Activated CD4-positive, alpha-beta T cell treated with anti-CD3 and anti-CD28 coated beads, Interleukin-2, Interleukin-6, amounts not matched to agents 100 ng/mL and 50 ng/mL, durations not matched to agents 16 hours and 8 hours (primary cell): ENCODE results near the gene PTGR1.
"Not testable (repeated sequence)": the region's sequence is repeated elsewhere in the genome, so short reads cannot be mapped to it uniquely, and the experiment has no call there.

ENCODE experiments used
- DNase-seq: peaks from one replicate; pipeline ENCODE4 v3.0.0-alpha.2; 2020

Gene PTGR1

DNA sequence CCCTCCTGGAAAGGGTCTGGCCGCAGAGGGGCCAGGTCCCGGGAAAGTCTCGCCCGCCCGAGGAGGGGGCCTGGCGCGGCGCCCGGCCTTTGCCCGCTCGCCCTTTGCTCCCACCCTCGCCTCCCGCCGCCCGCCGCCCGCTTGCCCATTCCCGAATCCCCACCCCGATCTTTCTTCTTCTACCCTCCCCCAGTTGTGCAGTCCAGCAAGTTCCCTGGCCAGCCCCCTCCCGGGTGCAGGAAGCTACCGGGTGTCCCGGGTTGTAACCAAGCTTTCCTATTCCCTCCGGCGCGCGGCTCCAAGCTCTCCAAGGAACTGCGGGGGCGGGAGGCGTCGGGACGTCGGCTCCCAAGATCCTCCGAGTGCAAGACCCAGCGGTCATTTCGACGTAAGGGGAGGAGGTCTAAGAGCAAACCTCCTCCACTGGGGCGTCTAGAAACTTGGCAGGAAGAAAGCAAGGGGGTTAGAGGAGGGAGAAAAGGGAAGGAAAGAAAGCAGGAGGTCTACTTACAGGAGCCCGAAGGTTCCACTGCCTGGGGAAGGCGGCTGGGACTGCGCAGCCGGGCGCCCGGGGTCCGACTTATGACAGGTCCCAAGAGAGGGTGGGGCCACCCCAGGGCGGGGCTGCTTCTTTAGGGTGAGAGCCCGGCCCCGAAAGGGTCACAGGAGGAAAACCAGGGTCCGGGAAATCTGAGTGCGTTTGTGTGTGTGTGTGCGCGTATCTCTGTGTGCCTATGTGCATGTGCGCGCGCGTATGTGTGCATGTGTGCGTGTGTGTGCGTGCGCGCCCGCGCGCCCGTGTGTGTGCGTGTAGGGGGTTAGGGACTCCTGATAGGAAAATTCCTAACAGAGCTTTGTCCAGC, at the start of gene PTGR1:
TSS of gene PTGR1 (minus strand) at position 556 of the 863 bp plus-strand sequence. CDS start 2,225 bp downstream, outside the sequence.
- peak; percentile 41 for DNase-seq

DNA sequence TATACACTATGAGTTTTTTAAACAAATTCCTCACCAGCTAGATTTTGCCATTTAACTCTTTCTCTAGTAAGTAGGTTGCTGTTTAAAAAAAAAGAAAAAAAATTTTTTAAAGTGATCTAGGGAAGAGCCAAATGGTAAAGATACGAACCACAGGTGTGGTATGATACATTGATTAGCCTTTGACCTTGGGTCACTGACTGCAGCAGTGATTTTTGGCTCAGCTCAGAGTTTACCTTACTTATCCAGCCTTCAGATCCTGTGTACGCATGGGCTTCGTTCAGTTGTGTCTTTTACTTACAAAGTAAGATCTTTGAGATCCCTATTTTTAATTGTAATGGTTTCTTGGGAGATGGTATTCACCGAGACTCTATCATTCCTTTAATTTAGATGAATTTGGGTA, 49.6 kb upstream of the PTGR1 start:
- DNase-seq: no peak

GRCh38 chr9:111648066-111648465, 48.6 kb upstream of the PTGR1 start:
- no peak for DNase-seq

DNA sequence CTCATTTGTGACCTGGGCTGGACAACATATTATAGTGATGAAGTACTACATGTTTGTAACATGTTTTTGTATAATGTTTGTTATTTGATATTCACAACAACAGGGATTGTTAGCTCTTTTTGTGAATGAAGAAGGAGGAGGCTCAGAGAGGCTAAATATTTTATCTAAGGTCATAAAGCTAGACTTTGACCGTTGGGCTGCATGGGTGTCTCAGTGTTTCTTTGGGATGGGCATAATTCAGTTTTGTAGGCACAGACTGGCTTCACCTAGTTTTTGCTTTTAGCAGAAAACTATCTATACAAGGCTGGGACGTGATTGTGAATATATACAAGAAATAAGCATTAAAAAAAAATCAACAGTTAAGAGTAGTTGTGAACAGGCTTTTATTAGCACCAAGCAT, 47.0 kb upstream of the PTGR1 start:
- DNase-seq: no peak

DNA sequence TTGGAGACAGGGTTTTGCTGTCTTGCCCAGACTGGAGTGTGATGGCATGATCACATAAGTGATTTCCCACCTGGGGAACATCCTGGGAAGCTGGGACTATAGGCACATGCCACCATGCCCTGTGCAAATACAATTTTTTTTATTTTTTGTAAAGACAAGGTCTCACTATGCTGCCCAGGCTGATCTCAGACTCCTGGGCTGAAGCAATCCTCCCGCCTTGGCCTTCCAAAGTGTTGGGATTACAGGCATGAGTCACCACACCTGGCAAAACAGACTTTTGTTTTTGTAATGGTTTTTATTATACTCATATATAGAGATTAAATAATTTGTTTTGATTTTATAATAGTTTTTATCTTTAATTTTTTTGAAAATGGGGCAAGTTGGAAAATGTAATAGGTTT, 46.4 kb upstream of the PTGR1 start:
- DNase-seq: no peak

DNA sequence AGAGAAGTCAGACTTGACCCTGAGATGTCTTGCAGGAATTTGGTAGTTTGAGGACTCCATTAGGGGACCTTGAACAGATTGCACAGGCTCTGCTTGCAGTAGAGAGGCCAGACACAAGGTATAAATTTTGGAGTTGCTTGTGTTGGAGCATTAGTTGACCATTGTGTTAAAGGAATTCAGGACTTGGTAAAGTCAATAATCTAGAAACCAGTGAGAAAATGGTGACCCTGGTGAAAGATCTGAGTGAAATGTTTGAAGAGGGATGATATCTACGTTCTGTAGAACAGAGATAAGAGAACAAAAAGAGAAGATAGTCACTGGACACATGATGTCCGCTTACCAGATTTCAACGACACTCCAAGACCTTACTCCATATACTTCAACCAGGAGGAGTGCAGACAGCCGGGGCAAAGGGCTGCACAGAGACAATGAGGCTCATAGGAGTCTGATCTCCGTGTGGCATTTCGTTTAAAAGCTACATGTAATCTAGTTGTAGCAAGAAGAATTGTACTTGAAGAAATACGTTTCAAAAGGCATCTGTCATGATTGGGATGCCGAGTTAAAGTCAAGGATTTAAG, 44.8 kb upstream of the PTGR1 start:
- DNase-seq: no peak

DNA sequence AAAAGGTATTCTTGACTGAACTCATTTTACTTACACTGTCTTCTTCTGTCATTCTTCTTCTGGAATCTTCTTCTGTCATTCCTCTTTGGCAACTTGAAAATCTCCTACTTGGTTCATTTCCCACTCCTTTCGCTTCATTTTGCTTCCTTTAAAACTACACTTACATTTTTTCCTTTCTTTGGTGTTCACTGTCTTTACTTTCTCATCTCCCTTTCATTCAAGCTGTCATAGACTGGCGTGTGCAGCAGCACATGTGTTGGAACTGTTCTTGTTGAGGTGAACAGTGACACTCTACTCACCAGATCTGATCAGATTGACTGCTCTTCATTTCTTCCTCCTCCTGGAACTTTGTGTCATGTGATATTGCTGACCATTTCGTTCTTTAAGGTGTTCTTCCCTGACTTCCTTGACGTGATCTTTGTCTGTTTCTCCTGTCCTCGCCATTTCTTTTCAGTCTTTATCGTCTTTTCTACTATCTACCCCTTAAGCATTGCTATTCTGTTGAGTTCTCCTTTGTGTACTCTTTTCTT, 38.0 kb upstream of the PTGR1 start:
- no peak for DNase-seq

DNA sequence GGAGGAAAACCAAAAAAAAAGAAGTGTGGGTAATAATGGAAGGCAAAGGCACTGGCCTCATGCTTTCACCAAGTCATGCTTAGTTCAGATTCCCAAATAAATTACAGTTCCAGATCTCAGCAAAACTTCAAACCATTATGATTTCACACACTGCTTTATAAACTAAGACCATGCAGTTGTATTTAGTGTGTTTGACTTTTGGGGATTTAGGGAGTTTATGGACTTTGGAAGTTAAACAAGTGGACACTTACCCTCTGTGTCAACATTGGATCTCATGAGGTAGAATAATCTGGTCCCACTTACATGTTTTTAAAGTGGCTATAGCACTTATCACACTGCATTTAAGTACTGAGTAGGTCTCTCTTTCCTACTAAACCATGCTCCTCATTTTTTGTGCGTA, 35.4 kb upstream of the PTGR1 start:
- DNase-seq: no peak

- no peak for DNase-seq
Measured at GRCh38 chr9:111633389-111633736, 33.9 kb upstream of the PTGR1 start.

- DNase-seq: no peak
Measured at GRCh38 chr9:111632695-111633388, 33.4 kb upstream of the PTGR1 start.

DNA sequence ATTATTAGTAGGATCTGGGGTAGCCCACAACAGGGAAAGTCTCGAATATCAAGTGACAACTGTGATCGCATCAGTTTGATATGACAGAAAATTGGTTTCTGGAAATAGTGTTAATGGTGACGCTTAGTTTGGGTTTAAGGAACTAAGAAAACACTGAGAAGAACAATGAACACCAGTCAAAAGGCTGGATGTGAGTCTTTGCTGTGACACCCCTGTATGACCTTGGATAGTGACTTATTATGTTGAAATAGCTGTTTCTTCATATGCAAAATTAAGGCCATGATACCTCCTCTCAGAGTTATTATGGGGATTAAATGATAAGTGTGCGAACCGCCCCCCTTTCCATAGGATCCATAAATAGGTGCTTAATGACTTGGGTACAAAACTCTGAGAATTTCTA, 32.6 kb upstream of the PTGR1 start:
- no peak for DNase-seq

DNA sequence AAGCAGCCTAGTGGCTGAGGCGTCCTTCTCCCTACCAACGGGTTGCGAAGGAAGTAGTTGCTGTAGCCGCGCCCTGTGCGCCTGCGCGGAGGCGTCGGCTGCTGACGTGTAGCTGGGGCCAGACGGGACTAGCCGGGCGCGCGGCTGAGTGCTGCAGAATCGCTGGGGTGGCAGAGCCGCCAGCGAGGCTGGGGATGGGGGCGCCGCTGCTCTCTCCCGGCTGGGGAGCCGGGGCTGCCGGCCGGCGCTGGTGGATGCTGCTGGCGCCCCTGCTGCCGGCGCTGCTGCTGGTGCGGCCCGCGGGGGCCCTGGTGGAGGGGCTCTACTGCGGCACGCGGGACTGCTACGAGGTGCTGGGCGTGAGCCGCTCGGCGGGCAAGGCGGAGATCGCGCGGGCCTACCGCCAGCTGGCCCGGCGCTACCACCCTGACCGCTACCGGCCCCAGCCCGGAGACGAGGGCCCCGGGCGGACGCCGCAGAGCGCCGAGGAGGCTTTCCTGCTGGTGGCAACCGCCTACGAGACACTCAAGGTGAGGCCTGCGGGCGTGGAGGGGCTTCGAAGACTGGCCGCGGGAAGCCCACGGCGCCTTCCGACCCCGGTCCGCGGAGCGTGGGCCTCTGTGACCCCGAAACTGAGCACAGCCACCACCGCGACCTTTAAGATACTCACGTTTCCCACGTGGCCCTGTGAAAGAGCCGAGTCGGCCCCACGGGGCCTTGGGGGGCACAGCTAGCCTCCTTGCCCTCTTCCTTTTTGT, 31.9 kb upstream of the PTGR1 start, which contains the start of gene DNAJC25:
TSS of gene DNAJC25 (plus strand) at position 121 of the 758 bp plus-strand sequence. CDS start at position 195, 74 bp downstream.
- DNase-seq: peak; percentile 99

DNA sequence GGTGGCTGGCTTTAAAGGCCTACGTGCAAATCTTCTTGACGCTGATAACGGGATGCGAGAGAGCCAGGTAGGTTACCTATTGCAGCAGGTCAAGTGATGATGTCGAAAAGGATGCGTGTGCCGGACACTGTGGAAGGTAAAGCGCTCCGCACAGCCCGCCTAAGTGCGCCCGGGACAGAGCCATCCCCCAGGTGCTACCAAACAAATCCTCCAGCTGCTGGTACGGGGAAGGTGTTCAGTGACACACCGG, 31.4 kb upstream of the PTGR1 start:
- DNase-seq: no peak

DNA sequence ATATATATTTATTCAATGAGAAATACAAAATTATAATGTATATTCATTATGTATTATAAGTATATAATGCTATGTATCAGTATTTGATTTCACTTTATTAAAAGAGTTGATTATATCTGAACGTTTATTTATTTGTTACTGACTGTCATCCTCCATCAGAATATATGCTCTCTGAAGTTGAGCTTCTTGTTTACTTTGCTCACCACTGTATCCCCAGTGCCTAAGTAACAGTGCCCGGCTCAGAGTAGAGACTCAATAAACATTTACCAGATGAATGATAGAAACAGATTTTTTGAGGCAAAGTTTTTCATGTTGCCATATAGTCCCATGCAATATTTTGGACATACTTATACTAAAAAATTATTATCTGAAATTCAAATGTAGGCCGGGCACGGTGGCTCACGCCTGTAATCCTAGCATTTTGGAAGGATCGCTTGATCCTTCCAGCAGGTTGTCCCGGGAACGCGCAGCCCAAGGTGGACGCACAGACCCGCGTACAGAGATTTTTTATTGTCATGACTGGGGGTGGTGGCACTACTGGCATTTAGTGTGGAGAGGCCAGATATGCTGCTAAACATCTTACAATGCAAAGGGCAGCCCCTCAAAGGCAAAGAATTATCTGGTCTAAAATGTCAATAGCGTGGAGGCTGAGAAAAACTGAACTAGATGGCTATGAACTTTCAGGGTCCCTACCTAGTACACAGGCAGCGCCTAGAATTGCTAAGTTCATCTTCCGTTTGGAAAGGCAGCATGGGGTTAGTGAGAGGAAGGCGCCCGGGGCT, 30.9 kb upstream of the PTGR1 start:
- no peak for DNase-seq

DNA sequence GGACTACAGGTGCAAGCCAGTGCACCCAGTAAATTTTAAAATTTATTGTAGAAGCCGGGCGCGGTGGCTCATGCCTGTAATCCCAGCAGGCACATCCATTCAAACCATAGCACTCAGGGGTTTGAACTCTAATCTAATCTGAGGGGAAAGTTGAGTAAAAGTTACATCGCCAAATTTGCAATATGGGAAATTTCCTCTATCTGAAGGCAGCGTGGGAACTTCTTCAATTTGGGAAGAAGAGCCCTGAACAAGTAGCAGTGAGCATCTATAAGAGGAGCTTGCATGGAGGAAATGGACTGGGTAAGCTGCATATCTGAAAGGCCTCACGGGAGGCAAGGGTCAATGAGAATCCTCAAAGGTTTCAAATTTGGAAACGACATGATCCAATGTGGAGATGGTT, 29.0 kb upstream of the PTGR1 start:
- no peak for DNase-seq

- DNase-seq: no peak
Measured at GRCh38 chr9:111627260-111627963, 28.0 kb upstream of the PTGR1 start.

DNA sequence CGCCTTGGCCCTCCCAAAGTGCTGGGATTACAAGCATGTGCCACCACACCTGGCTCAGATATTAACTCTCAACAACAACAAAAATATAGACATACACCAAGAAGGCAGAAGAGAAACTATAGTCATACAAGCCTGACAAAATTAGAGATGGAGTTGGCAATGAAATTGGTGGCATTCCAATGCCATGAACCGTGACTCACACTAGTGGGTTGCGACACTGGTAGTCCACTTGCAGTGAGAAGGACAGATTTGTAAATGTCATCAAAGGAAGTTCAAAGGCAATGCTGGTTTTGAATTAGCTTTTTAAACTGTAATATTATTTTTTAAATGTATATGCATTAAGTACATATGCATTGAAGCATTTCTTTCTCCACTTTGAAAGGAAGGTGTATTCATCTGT, 23.2 kb upstream of the PTGR1 start:
- no peak for DNase-seq

GRCh38 chr9:111621895-111622480, 22.5 kb upstream of the PTGR1 start:
- DNase-seq: peak; percentile 38

DNA sequence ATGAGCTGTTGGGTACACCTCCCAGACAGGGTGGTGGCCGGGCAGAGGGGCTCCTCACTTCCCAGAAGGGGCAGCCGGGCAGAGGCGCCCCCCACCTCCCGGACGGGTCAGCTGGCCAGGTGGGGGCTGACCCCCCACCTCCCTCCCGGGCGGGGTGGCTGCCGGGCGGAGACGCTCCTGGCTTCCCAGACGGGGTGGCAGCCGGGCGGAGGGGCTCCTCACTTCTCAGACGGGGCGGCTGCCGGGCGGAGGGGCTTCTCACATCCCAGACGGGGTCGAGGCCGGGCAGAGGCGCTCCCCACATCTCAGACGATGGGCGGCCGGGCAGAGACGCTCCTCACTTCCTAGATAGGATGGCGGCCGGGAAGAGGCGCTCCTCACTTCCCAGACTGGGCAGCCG, 17.9 kb upstream of the PTGR1 start:
- not testable (repeated sequence) for DNase-seq

GRCh38 chr9:111615928-111616327, 16.5 kb upstream of the PTGR1 start:
- no peak for DNase-seq

- DNase-seq: no peak
Measured at GRCh38 chr9:111613436-111614040, 14.1 kb upstream of the PTGR1 start.
